ENCODE data around the gene HS6ST3.
"Not testable (repeated sequence)": the region's sequence is repeated elsewhere in the genome, so short reads cannot be mapped to it uniquely, and the experiment has no call there.

The HS6ST3 gene

GRCh38 chr13:96449920-96450319 lies 360.0 kb downstream of the HS6ST3 start:
- no peak for DNase-seq (ENCODE audit: low spot score)

- no peak for DNase-seq (ENCODE audit: low spot score)
Measured at GRCh38 chr13:96450326-96451020, 360.6 kb downstream of the HS6ST3 start.

- DNase-seq (ENCODE audit: low spot score) = no peak
Measured at GRCh38 chr13:96454466-96454865, 364.6 kb downstream of the HS6ST3 start.

GRCh38 chr13:96460609-96461008 lies 370.7 kb downstream of the HS6ST3 start:
- DNase-seq (ENCODE audit: low spot score) = no peak

GRCh38 chr13:96473526-96474180 lies 383.7 kb downstream of the HS6ST3 start:
- DNase-seq (ENCODE audit: low spot score) = no peak

- DNase-seq (ENCODE audit: low spot score) = no peak
Measured at GRCh38 chr13:96474181-96474557, 384.3 kb downstream of the HS6ST3 start.

- no peak for DNase-seq (ENCODE audit: low spot score)
Measured at GRCh38 chr13:96475103-96475502, 385.2 kb downstream of the HS6ST3 start.

- DNase-seq (ENCODE audit: low spot score) = no peak
Measured at GRCh38 chr13:96481482-96481881, 391.6 kb downstream of the HS6ST3 start.

GRCh38 chr13:96490496-96490989 lies 400.6 kb downstream of the HS6ST3 start:
- DNase-seq (ENCODE audit: low spot score) = no peak

GRCh38 chr13:96491103-96491502 lies 401.2 kb downstream of the HS6ST3 start:
- DNase-seq (ENCODE audit: low spot score) = no peak

- no peak for DNase-seq (ENCODE audit: low spot score)
Measured at GRCh38 chr13:96492766-96493165, 402.9 kb downstream of the HS6ST3 start.

- DNase-seq (ENCODE audit: low spot score) = no peak
Measured at GRCh38 chr13:96499656-96500055, 409.7 kb downstream of the HS6ST3 start.

- DNase-seq (ENCODE audit: low spot score) = no peak
Measured at GRCh38 chr13:96500953-96501352, 411.0 kb downstream of the HS6ST3 start.

GRCh38 chr13:96503481-96503880 lies 413.6 kb downstream of the HS6ST3 start:
- DNase-seq (ENCODE audit: low spot score) = no peak

- no peak for DNase-seq (ENCODE audit: low spot score)
Measured at GRCh38 chr13:96511587-96511986, 421.7 kb downstream of the HS6ST3 start.

- DNase-seq (ENCODE audit: low spot score) = no peak
Measured at GRCh38 chr13:96519380-96519779, 429.5 kb downstream of the HS6ST3 start.

GRCh38 chr13:96524398-96525020 lies 434.6 kb downstream of the HS6ST3 start:
- DNase-seq (ENCODE audit: low spot score) = not testable (repeated sequence)

- no peak for DNase-seq (ENCODE audit: low spot score)
Measured at GRCh38 chr13:96525715-96526114, 435.8 kb downstream of the HS6ST3 start.

- DNase-seq (ENCODE audit: low spot score) = no peak
Measured at GRCh38 chr13:96527497-96527896, 437.6 kb downstream of the HS6ST3 start.

GRCh38 chr13:96532804-96533203 lies 442.9 kb downstream of the HS6ST3 start:
- no peak for DNase-seq (ENCODE audit: low spot score)

GRCh38 chr13:96533408-96533807 lies 443.5 kb downstream of the HS6ST3 start:
- no peak for DNase-seq (ENCODE audit: low spot score)

- no peak for DNase-seq (ENCODE audit: low spot score)
Measured at GRCh38 chr13:96539791-96540190, 449.9 kb downstream of the HS6ST3 start.

GRCh38 chr13:96540670-96541069 lies 450.8 kb downstream of the HS6ST3 start:
- no peak for DNase-seq (ENCODE audit: low spot score)

Data from CD4-positive, alpha-beta T cell treated with Interleukin-15 for 4 hours (primary cell).